ENCODE measurements around the gene GASK1A. TPM values are rescaled to one million over a fixed set of nuclear protein-coding genes. Genes with fewer than 3 reads are reported as not detected.
"Not testable (repeated sequence)": the region's sequence is repeated elsewhere in the genome, so short reads cannot be mapped to it uniquely, and the experiment has no call there.

The GASK1A gene
- total RNA-seq, 1 donor from 2014 or later: under 0.01 TPM

- no peak for DNase-seq (ENCODE audit: low read depth in 2 of 2)
These were observed 52.4 kb downstream of the GASK1A start for GRCh38 chr3:43031485-43031884.

GRCh38 chr3:43031889-43032545 is 52.9 kb downstream of the GASK1A start:
- no peak for DNase-seq (ENCODE audit: low read depth in 2 of 2)

- DNase-seq (ENCODE audit: low read depth in 2 of 2): no peak
These were observed 53.8 kb downstream of the GASK1A start for GRCh38 chr3:43032646-43033628.

GRCh38 chr3:43034200-43034599 is 55.1 kb downstream of the GASK1A start:
- no peak for DNase-seq (ENCODE audit: low read depth in 2 of 2)

GRCh38 chr3:43034911-43035310 is 55.8 kb downstream of the GASK1A start:
- DNase-seq (ENCODE audit: low read depth in 2 of 2): no peak

GRCh38 chr3:43035801-43036365 is 56.8 kb downstream of the GASK1A start:
- no peak for DNase-seq (ENCODE audit: low read depth in 2 of 2)

GRCh38 chr3:43036621-43037423 is 57.7 kb downstream of the GASK1A start:
- DNase-seq (ENCODE audit: low read depth in 2 of 2): no peak

- DNase-seq (ENCODE audit: low read depth in 2 of 2): no peak
These were observed 58.9 kb downstream of the GASK1A start for GRCh38 chr3:43038010-43038409.

GRCh38 chr3:43041517-43041916 is 62.4 kb downstream of the GASK1A start:
- no peak for DNase-seq (ENCODE audit: low read depth in 2 of 2)

- no peak for DNase-seq (ENCODE audit: low read depth in 2 of 2)
These were observed 64.1 kb downstream of the GASK1A start for GRCh38 chr3:43043071-43043766.

GRCh38 chr3:43043793-43044192 is 64.7 kb downstream of the GASK1A start:
- no peak for DNase-seq (ENCODE audit: low read depth in 2 of 2)

GRCh38 chr3:43045079-43045478 is 66.0 kb downstream of the GASK1A start:
- DNase-seq (ENCODE audit: low read depth in 2 of 2): not testable (repeated sequence)

- no peak for DNase-seq (ENCODE audit: low read depth in 2 of 2)
These were observed 67.5 kb downstream of the GASK1A start for GRCh38 chr3:43046583-43046982.

GRCh38 chr3:43048470-43048869 is 69.4 kb downstream of the GASK1A start:
- DNase-seq (ENCODE audit: low read depth in 2 of 2): no peak

GRCh38 chr3:43053291-43053690 is 74.2 kb downstream of the GASK1A start:
- DNase-seq (ENCODE audit: low read depth in 2 of 2): no peak

GRCh38 chr3:43054754-43055153 is 75.6 kb downstream of the GASK1A start:
- no peak for DNase-seq (ENCODE audit: low read depth in 2 of 2)

- no peak for DNase-seq (ENCODE audit: low read depth in 2 of 2)
These were observed 76.3 kb downstream of the GASK1A start for GRCh38 chr3:43055393-43055792.

GRCh38 chr3:43055806-43056770 is 77.0 kb downstream of the GASK1A start:
- DNase-seq (ENCODE audit: low read depth in 2 of 2): no peak

GRCh38 chr3:43059456-43059855 is 80.3 kb downstream of the GASK1A start:
- no peak for DNase-seq (ENCODE audit: low read depth in 2 of 2)
